ENCODE data around the gene TIMM22.

TIMM22 gene

DNA sequence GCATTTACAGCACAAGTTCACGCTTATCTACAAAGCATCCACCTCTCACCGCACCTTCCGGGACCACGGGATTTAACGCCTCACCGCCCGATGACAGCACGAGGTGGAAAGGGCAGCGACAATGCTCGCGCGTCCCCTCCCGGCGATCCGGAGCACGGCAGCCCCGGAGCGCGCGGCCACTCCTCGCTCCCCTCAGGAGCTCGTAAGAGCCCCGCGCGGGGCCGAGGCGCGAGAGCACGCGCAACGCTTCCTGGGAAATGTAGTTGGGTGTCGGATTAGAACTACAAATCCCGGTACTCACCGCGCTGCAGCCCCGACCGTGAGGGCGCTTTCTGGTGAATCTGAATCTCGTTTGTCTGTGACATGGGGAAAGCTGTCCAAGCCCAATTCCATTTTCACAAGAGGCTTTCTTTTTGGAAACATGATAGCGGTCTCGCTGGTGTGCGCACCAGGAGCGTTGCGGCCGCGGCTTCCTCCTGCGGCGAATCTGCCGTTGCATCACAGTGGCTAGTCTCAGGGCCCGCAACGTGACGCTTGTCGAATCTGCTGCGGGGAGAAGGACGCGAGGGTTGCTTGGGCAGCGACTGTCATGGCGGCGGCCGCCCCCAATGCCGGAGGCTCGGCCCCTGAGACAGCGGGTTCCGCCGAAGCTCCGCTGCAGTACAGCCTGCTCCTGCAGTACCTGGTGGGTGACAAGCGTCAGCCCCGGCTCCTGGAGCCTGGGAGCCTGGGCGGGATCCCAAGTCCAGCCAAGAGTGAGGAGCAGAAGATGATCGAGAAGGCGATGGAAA lies at the start of gene TIMM22 (continued):
- TF ChIP-seq, protein P1, sequence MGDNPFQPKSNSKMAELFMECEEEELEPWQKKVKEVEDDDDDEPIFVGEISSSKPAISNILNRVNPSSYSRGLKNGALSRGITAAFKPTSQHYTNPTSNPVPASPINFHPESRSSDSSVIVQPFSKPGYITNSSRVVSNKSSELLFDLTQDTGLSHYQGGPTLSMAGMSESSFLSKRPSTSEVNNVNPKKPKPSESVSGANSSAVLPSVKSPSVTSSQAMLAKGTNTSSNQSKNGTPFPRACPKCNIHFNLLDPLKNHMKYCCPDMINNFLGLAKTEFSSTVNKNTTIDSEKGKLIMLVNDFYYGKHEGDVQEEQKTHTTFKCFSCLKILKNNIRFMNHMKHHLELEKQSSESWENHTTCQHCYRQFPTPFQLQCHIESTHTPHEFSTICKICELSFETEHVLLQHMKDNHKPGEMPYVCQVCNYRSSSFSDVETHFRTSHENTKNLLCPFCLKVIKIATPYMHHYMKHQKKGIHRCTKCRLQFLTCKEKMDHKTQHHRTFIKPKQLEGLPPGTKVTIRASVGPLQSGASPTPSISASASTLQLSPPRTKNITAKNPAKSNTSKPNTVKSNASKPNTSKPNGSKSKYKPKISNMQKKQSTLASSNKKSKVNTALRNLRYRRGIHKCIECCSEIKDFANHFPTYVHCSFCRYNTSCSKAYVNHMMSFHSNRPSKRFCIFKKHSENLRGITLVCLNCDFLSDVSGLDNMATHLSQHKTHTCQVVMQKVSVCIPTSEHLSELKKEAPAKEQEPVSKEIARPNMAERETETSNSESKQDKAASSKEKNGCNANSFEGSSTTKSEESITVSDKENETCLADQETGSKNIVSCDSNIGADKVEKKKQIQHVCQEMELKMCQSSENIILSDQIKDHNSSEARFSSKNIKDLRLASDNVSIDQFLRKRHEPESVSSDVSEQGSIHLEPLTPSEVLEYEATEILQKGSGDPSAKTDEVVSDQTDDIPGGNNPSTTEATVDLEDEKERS (tag by site-specific recombination; IDR thresholded peaks at IDR 0.05): peak; percentile 87; the same call in 1 of the 2 replicates
- TF ChIP-seq ZNF16 (tag by site-specific recombination; IDR thresholded peaks at IDR 0.05; ENCODE audit: low read depth): no peak
- peak; percentile 89; the same call in 1 of the 2 replicates for TF ChIP-seq BCL11B (tag by site-specific recombination; IDR thresholded peaks at IDR 0.05; ENCODE audit: low read depth)
- TF ChIP-seq WT1 (tag by site-specific recombination; IDR thresholded peaks at IDR 0.05): peak; percentile 31; the same call in 1 of the 2 replicates
- no peak; the same call in 1 of the 2 replicates for TF ChIP-seq GLIS1 (tag by site-specific recombination; IDR thresholded peaks at IDR 0.05)
- peak; percentile 83 for TF ChIP-seq ZBTB8A (tag by site-specific recombination; IDR thresholded peaks at IDR 0.05)
- no peak for TF ChIP-seq ZNF747 (tag by site-specific recombination; IDR thresholded peaks at IDR 0.05)
- TF ChIP-seq, protein P2, sequence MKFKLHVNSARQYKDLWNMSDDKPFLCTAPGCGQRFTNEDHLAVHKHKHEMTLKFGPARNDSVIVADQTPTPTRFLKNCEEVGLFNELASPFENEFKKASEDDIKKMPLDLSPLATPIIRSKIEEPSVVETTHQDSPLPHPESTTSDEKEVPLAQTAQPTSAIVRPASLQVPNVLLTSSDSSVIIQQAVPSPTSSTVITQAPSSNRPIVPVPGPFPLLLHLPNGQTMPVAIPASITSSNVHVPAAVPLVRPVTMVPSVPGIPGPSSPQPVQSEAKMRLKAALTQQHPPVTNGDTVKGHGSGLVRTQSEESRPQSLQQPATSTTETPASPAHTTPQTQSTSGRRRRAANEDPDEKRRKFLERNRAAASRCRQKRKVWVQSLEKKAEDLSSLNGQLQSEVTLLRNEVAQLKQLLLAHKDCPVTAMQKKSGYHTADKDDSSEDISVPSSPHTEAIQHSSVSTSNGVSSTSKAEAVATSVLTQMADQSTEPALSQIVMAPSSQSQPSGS (tag by site-specific recombination; IDR thresholded peaks at IDR 0.05; ENCODE audit: low read depth): 0 out of 2 replicates have a peak, but pooled peaks have one; percentile 21
- TF ChIP-seq, protein P3, sequence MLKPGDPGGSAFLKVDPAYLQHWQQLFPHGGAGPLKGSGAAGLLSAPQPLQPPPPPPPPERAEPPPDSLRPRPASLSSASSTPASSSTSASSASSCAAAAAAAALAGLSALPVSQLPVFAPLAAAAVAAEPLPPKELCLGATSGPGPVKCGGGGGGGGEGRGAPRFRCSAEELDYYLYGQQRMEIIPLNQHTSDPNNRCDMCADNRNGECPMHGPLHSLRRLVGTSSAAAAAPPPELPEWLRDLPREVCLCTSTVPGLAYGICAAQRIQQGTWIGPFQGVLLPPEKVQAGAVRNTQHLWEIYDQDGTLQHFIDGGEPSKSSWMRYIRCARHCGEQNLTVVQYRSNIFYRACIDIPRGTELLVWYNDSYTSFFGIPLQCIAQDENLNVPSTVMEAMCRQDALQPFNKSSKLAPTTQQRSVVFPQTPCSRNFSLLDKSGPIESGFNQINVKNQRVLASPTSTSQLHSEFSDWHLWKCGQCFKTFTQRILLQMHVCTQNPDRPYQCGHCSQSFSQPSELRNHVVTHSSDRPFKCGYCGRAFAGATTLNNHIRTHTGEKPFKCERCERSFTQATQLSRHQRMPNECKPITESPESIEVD (tag by site-specific recombination; IDR thresholded peaks at IDR 0.05): no peak
- TF ChIP-seq ZNF549 (tag by site-specific recombination; IDR thresholded peaks at IDR 0.05): no peak
- TF ChIP-seq ZNF843 (tag by site-specific recombination; IDR thresholded peaks at IDR 0.05): peak; percentile 51; the same call in 1 of the 2 replicates
- no peak for TF ChIP-seq ZNF510 (tag by site-specific recombination; IDR thresholded peaks at IDR 0.05; ENCODE audit: insufficient replicate concordance)
- TF ChIP-seq, protein P4, sequence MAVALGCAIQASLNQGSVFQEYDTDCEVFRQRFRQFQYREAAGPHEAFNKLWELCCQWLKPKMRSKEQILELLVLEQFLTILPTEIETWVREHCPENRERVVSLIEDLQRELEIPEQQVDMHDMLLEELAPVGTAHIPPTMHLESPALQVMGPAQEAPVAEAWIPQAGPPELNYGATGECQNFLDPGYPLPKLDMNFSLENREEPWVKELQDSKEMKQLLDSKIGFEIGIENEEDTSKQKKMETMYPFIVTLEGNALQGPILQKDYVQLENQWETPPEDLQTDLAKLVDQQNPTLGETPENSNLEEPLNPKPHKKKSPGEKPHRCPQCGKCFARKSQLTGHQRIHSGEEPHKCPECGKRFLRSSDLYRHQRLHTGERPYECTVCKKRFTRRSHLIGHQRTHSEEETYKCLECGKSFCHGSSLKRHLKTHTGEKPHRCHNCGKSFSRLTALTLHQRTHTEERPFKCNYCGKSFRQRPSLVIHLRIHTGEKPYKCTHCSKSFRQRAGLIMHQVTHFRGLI (tag by site-specific recombination; IDR thresholded peaks at IDR 0.05): peak; percentile 56; the same call in 1 of the 2 replicates
- TF ChIP-seq ZNF433 (tag by site-specific recombination; IDR thresholded peaks at IDR 0.05; ENCODE audit: low read depth): no peak
- no peak for TF ChIP-seq ZNF266 (tag by site-specific recombination; IDR thresholded peaks at IDR 0.05; ENCODE audit: low read depth)
- TF ChIP-seq, protein P5, sequence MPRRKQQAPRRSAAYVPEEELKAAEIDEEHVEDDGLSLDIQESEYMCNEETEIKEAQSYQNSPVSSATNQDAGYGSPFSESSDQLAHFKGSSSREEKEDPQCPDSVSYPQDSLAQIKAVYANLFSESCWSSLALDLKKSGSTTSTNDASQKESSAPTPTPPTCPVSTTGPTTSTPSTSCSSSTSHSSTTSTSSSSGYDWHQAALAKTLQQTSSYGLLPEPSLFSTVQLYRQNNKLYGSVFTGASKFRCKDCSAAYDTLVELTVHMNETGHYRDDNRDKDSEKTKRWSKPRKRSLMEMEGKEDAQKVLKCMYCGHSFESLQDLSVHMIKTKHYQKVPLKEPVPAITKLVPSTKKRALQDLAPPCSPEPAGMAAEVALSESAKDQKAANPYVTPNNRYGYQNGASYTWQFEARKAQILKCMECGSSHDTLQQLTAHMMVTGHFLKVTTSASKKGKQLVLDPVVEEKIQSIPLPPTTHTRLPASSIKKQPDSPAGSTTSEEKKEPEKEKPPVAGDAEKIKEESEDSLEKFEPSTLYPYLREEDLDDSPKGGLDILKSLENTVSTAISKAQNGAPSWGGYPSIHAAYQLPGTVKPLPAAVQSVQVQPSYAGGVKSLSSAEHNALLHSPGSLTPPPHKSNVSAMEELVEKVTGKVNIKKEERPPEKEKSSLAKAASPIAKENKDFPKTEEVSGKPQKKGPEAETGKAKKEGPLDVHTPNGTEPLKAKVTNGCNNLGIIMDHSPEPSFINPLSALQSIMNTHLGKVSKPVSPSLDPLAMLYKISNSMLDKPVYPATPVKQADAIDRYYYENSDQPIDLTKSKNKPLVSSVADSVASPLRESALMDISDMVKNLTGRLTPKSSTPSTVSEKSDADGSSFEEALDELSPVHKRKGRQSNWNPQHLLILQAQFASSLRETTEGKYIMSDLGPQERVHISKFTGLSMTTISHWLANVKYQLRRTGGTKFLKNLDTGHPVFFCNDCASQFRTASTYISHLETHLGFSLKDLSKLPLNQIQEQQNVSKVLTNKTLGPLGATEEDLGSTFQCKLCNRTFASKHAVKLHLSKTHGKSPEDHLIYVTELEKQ (tag by site-specific recombination; IDR thresholded peaks at IDR 0.05; ENCODE audit: borderline replicate concordance): no peak
- 0 out of 2 replicates have a peak, but pooled peaks have one; percentile 33 for TF ChIP-seq MEIS1 (CRISPR knock-in tag; IDR thresholded peaks at IDR 0.05; ENCODE audit: borderline replicate concordance)
- peak; percentile 73 for TF ChIP-seq ZNF394 (tag by site-specific recombination; IDR thresholded peaks at IDR 0.05; ENCODE audit: borderline replicate concordance)
- TF ChIP-seq ZNF223 (tag by site-specific recombination; IDR thresholded peaks at IDR 0.05): no peak
- no peak for TF ChIP-seq ZNF211 (tag by site-specific recombination; IDR thresholded peaks at IDR 0.05; ENCODE audit: low read depth)
- no peak for TF ChIP-seq ZNF274 (IDR thresholded peaks at IDR 0.05; ENCODE audit: low read length)
- no peak for TF ChIP-seq ZNF274 (tag by site-specific recombination; IDR thresholded peaks at IDR 0.05; ENCODE audit: borderline replicate concordance)
- TF ChIP-seq ZNF140 (tag by site-specific recombination; IDR thresholded peaks at IDR 0.05): no peak
- peak; percentile 10; the same call in 1 of the 2 replicates for TF ChIP-seq MYNN (tag by site-specific recombination; IDR thresholded peaks at IDR 0.05; ENCODE audit: borderline replicate concordance)
- TF ChIP-seq, protein P6, sequence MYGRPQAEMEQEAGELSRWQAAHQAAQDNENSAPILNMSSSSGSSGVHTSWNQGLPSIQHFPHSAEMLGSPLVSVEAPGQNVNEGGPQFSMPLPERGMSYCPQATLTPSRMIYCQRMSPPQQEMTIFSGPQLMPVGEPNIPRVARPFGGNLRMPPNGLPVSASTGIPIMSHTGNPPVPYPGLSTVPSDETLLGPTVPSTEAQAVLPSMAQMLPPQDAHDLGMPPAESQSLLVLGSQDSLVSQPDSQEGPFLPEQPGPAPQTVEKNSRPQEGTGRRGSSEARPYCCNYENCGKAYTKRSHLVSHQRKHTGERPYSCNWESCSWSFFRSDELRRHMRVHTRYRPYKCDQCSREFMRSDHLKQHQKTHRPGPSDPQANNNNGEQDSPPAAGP (tag by site-specific recombination; IDR thresholded peaks at IDR 0.05): peak; percentile 97

Measured in HEK293 (cell line).